Peyer's patch (tissue), 4 donors: ENCODE measurements around the gene HLA-DOA. TPM values are rescaled to one million over a fixed set of nuclear protein-coding genes. Genes with fewer than 3 reads are reported as not detected.

Experiments
- DNase-seq, 3 donors: peaks; one replicate each; pipeline ENCODE4 v3.0.0-alpha.2; 2017 to 2019
- H3K27ac ChIP-seq, 4 donors: fragments of 200-600 bp; sonication (generic); one replicate each; pipeline ENCODE4 v1.5.1; 2016 to 2019
- H3K27me3 ChIP-seq, 2 donors: fragments of 200-600 bp; sonication (generic); one replicate each; pipeline ENCODE4 v1.5.1; 2019
- H3K36me3 ChIP-seq, 3 donors: fragments of 200-600 bp; sonication (generic); one replicate each; pipeline ENCODE4 v1.5.1; 2016 to 2019
- H3K4me1 ChIP-seq, 4 donors: fragments of 200-600 bp; sonication (generic); one replicate each; pipeline ENCODE4 v1.5.1; 2016 to 2019
- H3K4me3 ChIP-seq, 4 donors: fragments of 200-600 bp; sonication (generic); 1 replicate in 3 of 4; 2 replicates in 1 of 4; pipeline ENCODE4 v1.5.1; 2016 to 2019; ENCODE audit warnings: mild to moderate bottlenecking in 1 of 4
- H3K9me3 ChIP-seq, 4 donors: fragments of 200-600 bp; sonication (generic); one replicate each; pipeline ENCODE4 v1.5.1; 2016 to 2019; ENCODE audit warnings: mild to moderate bottlenecking in 1 of 4
- CTCF ChIP-seq, 6 experiments: fragments of 450-650 bp in 4 of 6; fragments of 200-600 bp in 2 of 6; sonication (generic) in 1 of 6; IDR thresholded peaks; one replicate each; pipeline ENCODE4 v1.5.1; 2017 to 2019; ENCODE audit warnings: antibody characterized with exemption in 6 of 6, mild to moderate bottlenecking in 3 of 6, moderate library complexity in 1 of 6
- POLR2A ChIP-seq, 2 donors: fragments of 450-650 bp; IDR thresholded peaks; one replicate each; pipeline ENCODE4 v1.5.1; 2017; ENCODE audit warnings: antibody characterized with exemption in 2 of 2, mild to moderate bottlenecking in 2 of 2, moderate library complexity in 2 of 2
- total RNA-seq, 4 donors: library from RNA; depleted of rRNA; stranded (reverse); fragments of >200 nt; gene quantifications; one replicate each; pipeline ENCODE4 v1.1.0, GENCODE V29; 2016

HLA-DOA gene
- total RNA-seq, 4 donors from 2014 or later = 0.95 to 26.4 (median 1.5) TPM; not detected in 1

- DNase-seq = no peak
- Histone ChIP-seq H3K27me3 (no peaks in the 10 kb centered on the region), H3K36me3 (no peaks in the 10 kb centered on the region)
These were observed 4.5 kb downstream of the HLA-DOA start for GRCh38 chr6:33004940-33005339.

DNA sequence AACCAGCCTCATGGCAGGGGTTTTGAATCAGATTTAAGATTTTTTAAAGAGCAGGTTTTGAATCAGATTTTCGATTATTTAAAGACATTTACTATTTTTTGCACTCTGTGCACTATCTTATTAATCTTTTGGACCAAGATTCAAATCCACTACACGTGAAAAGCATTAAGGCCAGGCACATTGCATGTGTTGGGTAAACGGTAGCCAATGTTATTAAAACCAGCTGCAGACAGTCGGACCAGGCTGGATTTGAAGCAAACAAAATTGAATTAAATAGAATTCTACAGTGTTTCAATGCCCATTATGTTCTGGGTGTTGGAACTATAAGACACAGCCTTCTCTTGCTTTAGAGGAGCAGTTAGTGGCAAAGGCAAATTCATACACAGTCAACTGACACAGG is 7.7 kb downstream of the HLA-DOA start:
- H3K4me1 ChIP-seq = no peaks in the 10 kb centered on the region
- H3K27ac ChIP-seq = no peak overlapping the region
- no peak for DNase-seq
- H3K4me3 ChIP-seq = no peak overlapping the region
- no peaks in the 10 kb centered on the region for H3K27me3 ChIP-seq
- no peaks in the 10 kb centered on the region for H3K36me3 ChIP-seq
- TF ChIP-seq POLR2A (IDR thresholded peaks at IDR 0.05) (no peak), CTCF (IDR thresholded peaks at IDR 0.05) (no peak)
- no peaks in the 10 kb centered on the region for H3K9me3 ChIP-seq

More at GRCh38 chr6:33004940-33005339, 4.5 kb downstream of the HLA-DOA start:
- Histone ChIP-seq H3K4me3 (no peak overlapping the region), H3K4me1 (peaks cover 0 to 3% (median 0%) of the 10 kb centered on the region in 4 donors), H3K9me3 (no peaks in the 10 kb centered on the region), H3K27ac (no peak overlapping the region)
- TF ChIP-seq CTCF (IDR thresholded peaks at IDR 0.05) = no peak
- TF ChIP-seq POLR2A (IDR thresholded peaks at IDR 0.05) = no peak

- Histone ChIP-seq H3K27me3 (no peaks in the 10 kb centered on the region), H3K27ac (no peak overlapping the region), H3K4me1 (no peaks in the 10 kb centered on the region), H3K36me3 (no peaks in the 10 kb centered on the region), H3K9me3 (no peaks in the 10 kb centered on the region), H3K4me3 (no peak overlapping the region)
- no peak for TF ChIP-seq POLR2A (IDR thresholded peaks at IDR 0.05)
- peak in 4 of 6 experiments; percentile 11 to 67 (median 16) for TF ChIP-seq CTCF (IDR thresholded peaks at IDR 0.05)
- DNase-seq = peak in 1 of 3 donors; percentile 41
These were observed 9.3 kb downstream of the HLA-DOA start for GRCh38 chr6:33000055-33000454.

DNA sequence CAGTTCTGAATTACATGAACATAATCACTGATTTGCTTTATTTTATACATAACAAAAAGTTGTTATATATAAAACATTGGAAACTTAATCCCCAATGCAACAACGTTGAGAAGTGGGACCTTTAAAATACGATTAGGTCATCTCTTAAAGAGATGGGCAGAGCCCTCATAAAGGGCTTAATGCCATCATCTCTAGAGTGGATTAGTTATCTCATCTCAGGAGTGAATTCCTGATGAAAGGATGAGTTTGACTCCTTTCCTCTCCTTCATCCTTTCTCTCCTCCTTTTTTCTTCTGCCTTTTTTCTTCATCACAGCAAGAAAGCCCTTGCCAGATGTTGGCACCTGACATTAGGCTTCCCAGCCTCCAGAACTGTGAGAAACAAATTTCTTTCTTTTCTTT is 13.9 kb downstream of the HLA-DOA start:
- H3K27ac ChIP-seq = no peak overlapping the region
- no peak for TF ChIP-seq CTCF (IDR thresholded peaks at IDR 0.05)
- TF ChIP-seq POLR2A (IDR thresholded peaks at IDR 0.05) = no peak
- no peaks in the 10 kb centered on the region for H3K4me1 ChIP-seq
- H3K36me3 ChIP-seq = no peaks in the 10 kb centered on the region
- no peak for DNase-seq
- no peak overlapping the region for H3K4me3 ChIP-seq
- H3K9me3 ChIP-seq = no peaks in the 10 kb centered on the region
- H3K27me3 ChIP-seq = no peaks in the 10 kb centered on the region

DNA sequence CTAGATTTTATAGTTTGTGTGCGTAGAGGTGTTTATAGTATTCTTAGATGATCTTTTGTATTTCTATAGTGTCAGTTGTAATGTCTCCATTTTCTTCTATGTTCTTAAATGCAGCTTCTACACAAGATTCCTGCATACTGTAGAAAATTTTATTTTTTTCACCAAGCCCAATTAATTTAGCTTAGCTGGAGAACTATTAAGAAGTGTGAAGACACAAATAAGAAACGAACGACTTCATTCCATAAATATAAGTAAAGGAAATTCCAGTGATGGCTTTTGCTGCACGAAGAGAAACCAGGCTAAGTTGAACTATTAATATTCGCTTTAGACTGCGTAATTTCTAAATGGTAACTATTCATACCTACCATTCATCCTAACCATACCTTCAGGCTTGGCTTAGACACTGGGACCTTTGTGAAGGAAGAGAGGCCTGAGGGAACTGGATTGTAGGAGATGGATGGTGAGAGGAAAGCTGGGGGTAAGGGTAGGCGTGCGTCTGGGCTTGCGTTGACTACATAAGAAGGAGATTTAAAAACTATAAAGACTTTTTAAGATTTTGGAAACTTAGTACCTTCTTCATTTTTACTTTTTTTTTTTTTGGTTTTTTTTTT is 15.9 kb downstream of the HLA-DOA start:
- H3K36me3 ChIP-seq = no peaks in the 10 kb centered on the region
- no peak for TF ChIP-seq CTCF (IDR thresholded peaks at IDR 0.05)
- no peak for TF ChIP-seq POLR2A (IDR thresholded peaks at IDR 0.05)
- no peaks in the 10 kb centered on the region for H3K9me3 ChIP-seq
- H3K4me1 ChIP-seq = no peaks in the 10 kb centered on the region
- no peak overlapping the region for H3K4me3 ChIP-seq
- no peaks in the 10 kb centered on the region for H3K27me3 ChIP-seq
- no peak for DNase-seq
- no peak overlapping the region for H3K27ac ChIP-seq

GRCh38 chr6:32991972-32992371 is 17.4 kb downstream of the HLA-DOA start:
- H3K4me1 ChIP-seq = no peaks in the 10 kb centered on the region
- no peak overlapping the region for H3K27ac ChIP-seq
- H3K27me3 ChIP-seq = no peaks in the 10 kb centered on the region
- no peak for DNase-seq
- TF ChIP-seq CTCF (IDR thresholded peaks at IDR 0.05) = no peak
- TF ChIP-seq POLR2A (IDR thresholded peaks at IDR 0.05) = no peak
- no peaks in the 10 kb centered on the region for H3K36me3 ChIP-seq
- no peaks in the 10 kb centered on the region for H3K9me3 ChIP-seq
- no peak overlapping the region for H3K4me3 ChIP-seq
